IMR-90 (cell line): ENCODE results near the gene ODAM. TPM values are rescaled to one million over a fixed set of nuclear protein-coding genes. Genes with fewer than 3 reads are reported as not detected.

ENCODE experiments used
- ATAC-seq: fragments of 200-7000 bp; cut with Tn5 transposase; 2 replicates; pipeline ENCODE4 v1.9.1; 2020; ENCODE audit warnings: low read depth, mild to moderate bottlenecking, moderate library complexity
- BruUV-seq: library from RNA; stranded (reverse); fragments of 400-500 nt; replicated peaks from 2 replicates; lab custom pipeline; 2021; lab: Mats Ljungman, UMichigan
- CTCF ChIA-PET: fragments of 300-600 bp; formaldehyde crosslinking; extraction: SDS; loops from one replicate; lab custom pipeline; 2021; ENCODE audit warnings: antibody characterized with exemption; lab: Yijun Ruan, JAX
- POLR2A ChIA-PET: fragments of 300-600 bp; sonication (Branson Sonifier 250); formaldehyde crosslinking; loops from one replicate; lab custom pipeline; 2022; ENCODE audit warnings: antibody characterized with exemption; ENCODE audit not compliant: unreplicated experiment; lab: Charles Lee
- DNase-seq: peaks from one replicate; pipeline ENCODE4 v3.0.0; 2013
- H2AFZ ChIP-seq: replicated peaks from 2 replicates; pipeline ENCODE3; 2013; ENCODE audit warnings: low read length, mild to moderate bottlenecking; ENCODE audit not compliant: poor library complexity
- H2AK5ac ChIP-seq: 2 replicates; pipeline ENCODE4 v1.6.1; 2013; ENCODE audit warnings: low read depth, low read length, inconsistent platforms
- H2AK9ac ChIP-seq: replicated peaks from 2 replicates; pipeline ENCODE3; 2013; ENCODE audit warnings: mild to moderate bottlenecking, low read depth, low read length, moderate library complexity; ENCODE audit not compliant: poor library complexity
- H2BK120ac ChIP-seq: 2 replicates; pipeline ENCODE4 v1.6.1; 2013; ENCODE audit warnings: low read depth, low read length, inconsistent platforms
- H2BK15ac ChIP-seq: 3 replicates; pipeline ENCODE4 v1.6.1; 2013; ENCODE audit warnings: low read depth, low read length, inconsistent platforms
- H2BK20ac ChIP-seq: 2 replicates; pipeline ENCODE4 v1.6.1; 2013; ENCODE audit warnings: low read depth, mild to moderate bottlenecking, inconsistent platforms, low read length, moderate library complexity
- H2BK5ac ChIP-seq: 2 replicates; pipeline ENCODE4 v1.6.1; 2013; ENCODE audit warnings: mild to moderate bottlenecking, low read depth, low read length, inconsistent platforms; ENCODE audit not compliant: poor library complexity, severe bottlenecking
- H3K14ac ChIP-seq: replicated peaks from 2 replicates; pipeline ENCODE4 v1.6.1; 2013; ENCODE audit warnings: low read depth, low read length, inconsistent platforms
- H3K18ac ChIP-seq: 2 replicates; pipeline ENCODE4 v1.6.1; 2013; ENCODE audit warnings: low read depth, low read length, control low read depth
- H3K23ac ChIP-seq: 2 replicates; pipeline ENCODE4 v1.6.1; 2013; ENCODE audit warnings: low read depth, low read length, inconsistent platforms
- H3K27ac ChIP-seq: 2 replicates; pipeline ENCODE4 v1.5.1; 2013; ENCODE audit warnings: mild to moderate bottlenecking, control low read depth, low read length; ENCODE audit not compliant: insufficient read depth
- H3K27me3 ChIP-seq: 2 replicates; pipeline ENCODE4 v1.6.1; 2013; ENCODE audit warnings: low read length; ENCODE audit not compliant: control insufficient read depth, insufficient read depth
- H3K36me3 ChIP-seq: 2 replicates; pipeline ENCODE4 v1.6.1; 2013; ENCODE audit warnings: low read length, mixed read lengths; ENCODE audit not compliant: control insufficient read depth, insufficient read depth
- H3K4ac ChIP-seq: 2 replicates; pipeline ENCODE4 v1.6.1; 2013; ENCODE audit warnings: low read depth, low read length, inconsistent platforms
- H3K4me1 ChIP-seq: 2 replicates; pipeline ENCODE4 v1.6.1; 2013; ENCODE audit warnings: low read length, mixed read lengths; ENCODE audit not compliant: control insufficient read depth, insufficient read depth
- H3K4me2 ChIP-seq: 2 replicates; pipeline ENCODE4 v1.6.1; 2013; ENCODE audit warnings: low read depth, mild to moderate bottlenecking, control low read depth, low read length, moderate library complexity
- H3K4me3 ChIP-seq: 2 replicates; pipeline ENCODE4 v1.5.1; 2013; ENCODE audit warnings: low read depth, mild to moderate bottlenecking, control low read depth, low read length, moderate library complexity; ENCODE audit not compliant: insufficient read depth
- H3K56ac ChIP-seq: 2 replicates; pipeline ENCODE4 v1.6.1; 2013; ENCODE audit warnings: low read length, inconsistent platforms; ENCODE audit not compliant: insufficient read depth; ENCODE audit errors: extremely low read depth
- H3K79me1 ChIP-seq, 2 experiments: 2 replicates each; pipeline ENCODE4 v1.6.1; 2013; ENCODE audit warnings: low read length in 2 of 2, inconsistent platforms in 1 of 2, low read depth in 1 of 2
- H3K9ac ChIP-seq: 2 replicates; pipeline ENCODE4 v1.6.1; 2013; ENCODE audit warnings: low read depth, low read length, control low read depth
- H3K9me1 ChIP-seq: 2 replicates; pipeline ENCODE4 v1.6.1; 2013; ENCODE audit warnings: low read length, inconsistent platforms; ENCODE audit not compliant: insufficient read depth
- H3K9me3 ChIP-seq: 2 replicates; pipeline ENCODE4 v1.6.1; 2013; ENCODE audit warnings: low read length; ENCODE audit not compliant: control insufficient read depth, insufficient read depth
- H4K20me1 ChIP-seq: 2 replicates; pipeline ENCODE4 v1.6.1; 2013; ENCODE audit warnings: low read length, inconsistent platforms; ENCODE audit not compliant: insufficient read depth
- H4K5ac ChIP-seq: 2 replicates; pipeline ENCODE4 v1.6.1; 2013; ENCODE audit warnings: mild to moderate bottlenecking, low read depth, low read length, control low read depth
- H4K8ac ChIP-seq, 2 experiments: 2 replicates each; pipeline ENCODE4 v1.6.1; 2013; ENCODE audit warnings: low read depth in 2 of 2, low read length in 2 of 2, control low read depth in 1 of 2, inconsistent platforms in 1 of 2
- H4K91ac ChIP-seq: 2 replicates; pipeline ENCODE4 v1.6.1; 2013; ENCODE audit warnings: low read depth, low read length, inconsistent platforms; ENCODE audit not compliant: insufficient read depth
- BHLHE40 ChIP-seq: fragments of 150-350 bp; IDR thresholded peaks from 2 replicates; pipeline ENCODE4 v1.6.1; 2016; ENCODE audit warnings: mild to moderate bottlenecking, low read depth, low read length
- CHD1 ChIP-seq: IDR thresholded peaks from 2 replicates; pipeline ENCODE4 v1.6.1; 2012; ENCODE audit warnings: low read depth, low read length, improper control_type of control experiment
- CTCF ChIP-seq: conservative IDR thresholded peaks from 2 replicates; pipeline ENCODE4 v1.5.1; 2012; ENCODE audit warnings: mild to moderate bottlenecking, low read depth, low read length, improper control_type of control experiment
- ELK1 ChIP-seq: fragments of 150-350 bp; IDR thresholded peaks from 2 replicates; pipeline ENCODE4 v1.6.1; 2016; ENCODE audit warnings: low read depth, mild to moderate bottlenecking, low read length, moderate library complexity, borderline replicate concordance
- FOS ChIP-seq: fragments of 150-350 bp; IDR thresholded peaks from 2 replicates; pipeline ENCODE4 v1.6.1; 2016; ENCODE audit warnings: low read depth, low read length
- MAFK ChIP-seq: IDR thresholded peaks from 2 replicates; pipeline ENCODE4 v1.6.1; 2012; ENCODE audit warnings: low read depth, low read length, improper control_type of control experiment
- MAZ ChIP-seq: IDR thresholded peaks from 2 replicates; pipeline ENCODE4 v1.6.1; 2012; ENCODE audit warnings: low read depth, mild to moderate bottlenecking, low read length, improper control_type of control experiment, moderate library complexity, borderline replicate concordance
- MXI1 ChIP-seq: IDR thresholded peaks from 2 replicates; pipeline ENCODE4 v1.6.1; 2012; ENCODE audit warnings: low read depth, mild to moderate bottlenecking, low read length, moderate library complexity, borderline replicate concordance
- NFE2L2 ChIP-seq: fragments of 150-350 bp; IDR thresholded peaks from 2 replicates; pipeline ENCODE4 v1.6.1; 2016; ENCODE audit warnings: low read depth, mild to moderate bottlenecking, low read length
- POLR2A ChIP-seq: IDR thresholded peaks from 2 replicates; pipeline ENCODE4 v1.6.1; 2012; ENCODE audit warnings: mild to moderate bottlenecking, low read depth, low read length
- RCOR1 ChIP-seq: IDR thresholded peaks from 2 replicates; pipeline ENCODE4 v1.6.1; 2012; ENCODE audit warnings: mild to moderate bottlenecking, low read length, improper control_type of control experiment; ENCODE audit not compliant: insufficient replicate concordance
- RFX5 ChIP-seq: IDR thresholded peaks from 2 replicates; pipeline ENCODE4 v1.8.0; 2012; ENCODE audit warnings: low read depth, mild to moderate bottlenecking, low read length, moderate library complexity
- SMC3 ChIP-seq: fragments of 150-350 bp; IDR thresholded peaks from 2 replicates; pipeline ENCODE4 v1.6.1; 2016; ENCODE audit warnings: low read depth, mild to moderate bottlenecking, antibody characterized with exemption, low read length, moderate library complexity
- USF2 ChIP-seq: fragments of 150-350 bp; IDR thresholded peaks from 2 replicates; pipeline ENCODE4 v1.6.1; 2017; ENCODE audit warnings: mild to moderate bottlenecking, antibody characterized with exemption, low read length, low read depth
- WGBS, 2 experiments: methylation state at CpG; one replicate each; pipeline versions ENCODE4 v1.1.5 to v1.1.7; 2013; ENCODE audit warnings: missing lambda C conversion rate in 2 of 2; ENCODE audit not compliant: insufficient read length in 1 of 2; ENCODE audit errors: extremely low coverage in 2 of 2; 5-methylcytosine and 5-hydroxymethylcytosine counted together
- dilution Hi-C: fragments of 300-500 bp; cut with HindIII; formaldehyde crosslinking; loops from one replicate; pipeline ENCODE4 v1.14.3; 2018; ENCODE audit warnings: low sequenced_read_pairs; ENCODE audit not compliant: unreplicated experiment
- in situ Hi-C: fragments of 300-500 bp; cut with MboI; formaldehyde crosslinking; loops from 3 replicates; pipeline ENCODE4 v1.14.3; 2019; ENCODE audit warnings: low sequenced_read_pairs, inconsistent platforms, mixed read lengths
- intact Hi-C: fragments of 100-400 bp; cut with micrococcal nuclease; formaldehyde crosslinking; loops from 2 replicates; pipeline ENCODE4 v1.10.0; 2022
- polyA plus RNA-seq, 3 experiments: library from polyadenylated mRNA; depleted of rRNA; stranded (reverse); fragments of >200 nt; gene quantifications; 2 replicates each; pipeline ENCODE4 v1.2.3, GENCODE V29; 2012; ENCODE audit warnings: low replicate concordance in 1 of 3
- total RNA-seq: library from RNA; depleted of rRNA; stranded (reverse); fragments of >200 nt; gene quantifications from 2 replicates; pipeline ENCODE4 v1.2.3, GENCODE V29; 2012

The ODAM gene
- total and polyA plus RNA-seq, 2 of the 4 experiments (the other 2 are of a cell fraction) = not detected

- TF ChIP-seq SMC3 (no peak), BHLHE40 (no peak), CTCF (no peak), FOS (no peak), MXI1 (no peak), RFX5 (no peak), RCOR1 (no peak), MAFK (no peak), MAZ (no peak), ELK1 (no peak), NFE2L2 (no peak), CHD1 (no peak), POLR2A (no peak), USF2 (no peak)
- Histone ChIP-seq H4K5ac (no peak overlapping the region), H3K27ac (no peak overlapping the region), H2AK9ac (no peak overlapping the region), H3K9me3 (no peaks in the 10 kb centered on the region), H3K23ac (no peak overlapping the region), H3K4ac (no peak overlapping the region), H3K56ac (no peak overlapping the region), H3K18ac (no peak overlapping the region), H3K27me3 (no peaks in the 10 kb centered on the region), H3K4me1 (no peaks in the 10 kb centered on the region), H3K79me1 (no peaks in the 10 kb centered on the region), H3K4me3 (no peak overlapping the region), H2BK15ac (no peak overlapping the region), H3K4me2 (no peak overlapping the region), H2BK20ac (no peak overlapping the region), H3K14ac (no peak overlapping the region), H4K20me1 (no peaks in the 10 kb centered on the region), H4K8ac (no peak overlapping the region), H2AFZ (no peak overlapping the region), H2AK5ac (no peak overlapping the region), H2BK5ac (no peak overlapping the region), H4K91ac (no peak overlapping the region), H3K36me3 (no peaks in the 10 kb centered on the region), H3K9me1 (no peaks in the 10 kb centered on the region), H3K9ac (no peak overlapping the region), H2BK120ac (no peak overlapping the region)
- CTCF ChIA-PET = no interaction called here
- DNase-seq (no peak), ATAC-seq (no peak)
- intact Hi-C loops = no loop called here
- dilution Hi-C loops = no loop called here
- BruUV-seq = no TSS peak
- POLR2A ChIA-PET = no interaction called here
- in situ Hi-C loops = no loop called here
- WGBS, 2 experiments = no CpG with 5 or more reads among the region's 2 CpGs
These were observed 2.6 kb upstream of the ODAM start for GRCh38 chr4:70192895-70193294.
